ENCODE measurements around the gene SPRN. TPM values are rescaled to one million over a fixed set of nuclear protein-coding genes. Genes with fewer than 3 reads are reported as not detected.

The SPRN gene
- total RNA-seq, 6 experiments from 2014 or later: 0.07 to 15.1 (median 0.11) TPM; not detected in 1

DNA sequence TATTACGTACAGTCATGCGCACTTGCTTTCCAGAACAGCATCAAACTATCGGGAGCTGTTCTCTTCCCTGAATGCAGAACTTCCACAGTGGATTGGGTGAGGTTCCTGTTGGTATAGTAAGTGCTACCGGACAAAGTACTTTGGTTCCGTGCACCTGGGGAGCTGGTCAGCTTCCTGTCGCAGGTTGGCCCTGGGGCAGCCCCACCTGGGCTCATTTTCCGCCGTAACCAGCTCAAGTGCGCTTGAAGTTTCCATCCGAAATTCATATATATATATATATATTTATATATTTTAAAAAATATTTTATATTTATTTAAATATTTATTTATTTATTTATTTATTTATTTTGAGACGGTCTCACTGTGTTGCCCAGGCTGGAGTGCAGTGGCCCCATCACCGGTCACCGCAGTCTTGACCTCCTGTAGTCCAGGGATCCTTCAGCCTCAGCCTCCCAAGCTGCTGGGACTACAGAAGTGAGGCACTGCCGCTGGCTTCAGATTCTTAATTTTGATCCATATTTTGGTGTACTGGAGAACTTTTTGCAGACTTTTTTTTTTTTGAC, 35.9 kb upstream of the SPRN start:
- H3K36me3 ChIP-seq: no peaks in the 10 kb centered on the region
- TF ChIP-seq POLR2A (IDR thresholded peaks at IDR 0.05): no peak
- TF ChIP-seq, protein P1, sequence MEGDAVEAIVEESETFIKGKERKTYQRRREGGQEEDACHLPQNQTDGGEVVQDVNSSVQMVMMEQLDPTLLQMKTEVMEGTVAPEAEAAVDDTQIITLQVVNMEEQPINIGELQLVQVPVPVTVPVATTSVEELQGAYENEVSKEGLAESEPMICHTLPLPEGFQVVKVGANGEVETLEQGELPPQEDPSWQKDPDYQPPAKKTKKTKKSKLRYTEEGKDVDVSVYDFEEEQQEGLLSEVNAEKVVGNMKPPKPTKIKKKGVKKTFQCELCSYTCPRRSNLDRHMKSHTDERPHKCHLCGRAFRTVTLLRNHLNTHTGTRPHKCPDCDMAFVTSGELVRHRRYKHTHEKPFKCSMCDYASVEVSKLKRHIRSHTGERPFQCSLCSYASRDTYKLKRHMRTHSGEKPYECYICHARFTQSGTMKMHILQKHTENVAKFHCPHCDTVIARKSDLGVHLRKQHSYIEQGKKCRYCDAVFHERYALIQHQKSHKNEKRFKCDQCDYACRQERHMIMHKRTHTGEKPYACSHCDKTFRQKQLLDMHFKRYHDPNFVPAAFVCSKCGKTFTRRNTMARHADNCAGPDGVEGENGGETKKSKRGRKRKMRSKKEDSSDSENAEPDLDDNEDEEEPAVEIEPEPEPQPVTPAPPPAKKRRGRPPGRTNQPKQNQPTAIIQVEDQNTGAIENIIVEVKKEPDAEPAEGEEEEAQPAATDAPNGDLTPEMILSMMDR (IDR thresholded peaks at IDR 0.05): no peak
- intact Hi-C loops (cut with DNase I): no loop called here
- DNase-seq: no peak
- no peaks in the 10 kb centered on the region for H3K27me3 ChIP-seq
- no peaks in the 10 kb centered on the region for H3K4me1 ChIP-seq
- no peak overlapping the region for H3K4me3 ChIP-seq
- 87% methylated on average over 10 of the region's 14 CpGs for WGBS (ENCODE audit: insufficient coverage, low coverage, low lambda C conversion rate, missing lambda C conversion rate)
- ATAC-seq: no peak
- no peak overlapping the region for H3K27ac ChIP-seq
- H3K9me3 ChIP-seq: no peaks in the 10 kb centered on the region

DNA sequence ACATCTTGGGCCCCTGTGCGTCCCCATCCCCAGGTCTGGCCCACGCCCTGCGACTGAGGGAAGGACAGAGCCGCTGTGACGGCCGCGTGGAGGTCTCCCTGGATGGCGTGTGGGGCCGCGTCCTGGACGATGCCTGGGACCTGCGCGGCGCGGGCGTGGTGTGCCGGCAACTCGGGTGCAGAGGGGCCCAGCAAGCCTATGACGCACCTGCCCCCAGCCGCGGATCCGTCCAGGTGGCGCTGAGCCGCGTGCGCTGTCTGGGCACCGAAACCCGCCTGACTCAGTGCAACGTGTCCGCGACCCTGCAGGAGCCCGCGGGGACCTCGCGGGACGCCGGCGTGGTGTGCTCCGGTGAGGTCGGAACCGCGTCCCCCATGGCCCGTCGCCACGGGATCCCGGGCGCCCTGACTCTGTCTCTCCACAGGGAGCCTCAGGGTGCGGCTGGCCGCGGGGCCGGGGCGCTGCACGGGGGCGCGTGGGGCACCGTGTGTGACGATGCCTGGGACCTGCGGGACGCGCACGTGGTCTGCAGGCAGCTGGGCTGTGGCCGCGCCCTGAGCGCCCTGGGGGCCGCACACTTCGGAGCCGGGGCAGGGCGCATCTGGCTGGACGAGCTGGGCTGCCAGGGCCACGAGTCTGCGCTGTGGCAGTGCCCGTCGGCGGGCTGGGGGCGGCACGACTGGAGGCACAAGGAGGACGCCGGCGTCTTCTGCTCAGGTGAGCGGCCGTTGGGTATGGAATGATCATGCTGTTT, 35.2 kb upstream of the SPRN start:
- no peak overlapping the region for H3K27ac ChIP-seq
- H3K36me3 ChIP-seq: no peaks in the 10 kb centered on the region
- H3K4me3 ChIP-seq: no peak overlapping the region
- no peaks in the 10 kb centered on the region for H3K9me3 ChIP-seq
- ATAC-seq (no peak), DNase-seq (peak in 1 of 3 donors; percentile 57)
- H3K4me1 ChIP-seq: no peaks in the 10 kb centered on the region
- no peaks in the 10 kb centered on the region for H3K27me3 ChIP-seq
- intact Hi-C loops (cut with DNase I): no loop called here
- TF ChIP-seq POLR2A (IDR thresholded peaks at IDR 0.05): no peak
- TF ChIP-seq, protein P1 (IDR thresholded peaks at IDR 0.05): no peak
- WGBS (ENCODE audit: insufficient coverage, low coverage, low lambda C conversion rate, missing lambda C conversion rate): no CpG with 5 or more reads among the region's 81 CpGs

DNA sequence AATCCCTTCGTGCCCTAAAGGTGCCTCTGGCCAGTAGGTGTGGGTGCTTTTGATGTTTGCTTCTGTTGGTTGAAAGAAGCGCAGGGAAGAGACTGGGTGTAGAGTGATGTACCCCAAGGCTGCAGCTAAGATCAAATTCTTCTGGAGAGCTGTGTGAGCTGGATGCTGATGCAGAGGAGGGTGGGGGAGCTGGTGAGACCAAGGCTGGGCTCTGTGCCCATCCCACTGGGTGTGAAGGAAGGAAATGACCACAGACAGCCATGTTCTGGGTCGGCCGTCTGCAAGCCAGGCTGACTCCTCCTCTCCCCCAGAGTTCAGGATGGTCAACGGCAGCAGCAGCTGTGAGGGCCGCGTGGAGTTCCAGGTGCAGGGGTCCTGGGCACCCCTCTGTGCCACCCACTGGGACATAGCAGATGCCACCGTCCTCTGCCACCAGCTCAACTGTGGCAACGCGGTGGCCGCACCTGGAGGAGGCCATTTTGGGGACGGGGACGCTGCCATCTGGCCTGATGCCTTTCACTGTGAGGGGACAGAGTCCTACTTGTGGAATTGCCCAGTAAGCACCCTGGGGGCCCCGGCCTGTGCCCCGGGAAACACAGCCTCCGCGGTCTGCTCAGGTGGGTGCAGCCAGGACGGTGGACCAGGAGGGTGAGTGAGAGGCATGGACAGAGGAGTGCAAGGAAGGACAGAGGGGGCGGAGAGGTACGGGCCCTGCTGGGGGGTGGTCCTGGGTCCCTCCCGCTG, 34.5 kb upstream of the SPRN start:
- Histone ChIP-seq H3K27ac (no peak overlapping the region), H3K27me3 (no peaks in the 10 kb centered on the region), H3K9me3 (no peaks in the 10 kb centered on the region), H3K4me3 (no peak overlapping the region), H3K36me3 (no peaks in the 10 kb centered on the region), H3K4me1 (no peaks in the 10 kb centered on the region)
- DNase-seq (peak in 1 of 3 donors; percentile 37), ATAC-seq (no peak)
- TF ChIP-seq, protein P1 (IDR thresholded peaks at IDR 0.05): no peak
- no peak for TF ChIP-seq POLR2A (IDR thresholded peaks at IDR 0.05)
- intact Hi-C loops (cut with DNase I): no loop called here
- 90% methylated on average over 2 of the region's 21 CpGs for WGBS (ENCODE audit: insufficient coverage, low coverage, low lambda C conversion rate, missing lambda C conversion rate)

DNA sequence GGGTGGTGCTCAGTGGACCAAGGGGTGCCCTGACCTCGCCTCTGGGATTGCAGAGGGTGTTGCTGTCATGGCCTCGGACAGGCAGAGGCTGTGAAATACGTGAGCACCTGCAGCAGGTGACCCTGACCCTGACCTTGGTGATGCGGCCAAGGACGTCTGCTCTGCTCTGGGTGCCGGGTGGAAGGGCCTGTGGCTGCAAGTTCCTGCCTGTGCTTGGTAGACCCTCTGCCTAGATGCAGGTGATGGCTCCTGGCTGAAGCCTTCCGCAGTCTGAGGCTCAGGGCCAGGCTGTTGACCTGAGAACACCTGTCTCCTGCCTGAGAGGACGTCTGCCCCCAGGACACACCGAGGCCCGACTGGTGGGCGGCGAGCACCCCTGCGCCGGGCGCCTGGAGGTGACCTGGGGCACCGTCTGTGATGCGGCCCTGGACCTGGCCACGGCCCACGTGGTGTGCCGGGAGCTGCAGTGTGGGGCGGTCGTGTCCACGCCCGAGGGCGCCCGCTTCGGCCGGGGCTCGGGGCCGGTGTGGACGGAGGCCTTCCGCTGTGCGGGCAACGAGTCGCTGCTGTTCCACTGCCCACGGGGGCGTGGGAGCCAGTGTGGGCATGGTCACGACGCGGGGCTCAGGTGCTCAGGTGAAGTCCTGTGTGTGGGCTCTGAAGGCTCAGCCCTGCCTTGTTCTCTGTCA, 33.7 kb upstream of the SPRN start:
- 95% methylated on average over 4 of the region's 40 CpGs for WGBS (ENCODE audit: insufficient coverage, low coverage, low lambda C conversion rate, missing lambda C conversion rate)
- ATAC-seq: no peak
- intact Hi-C loops (cut with DNase I): no loop called here

More for the DNA sequence above, 33.7 kb upstream of the SPRN start:
- no peaks in the 10 kb centered on the region for H3K36me3 ChIP-seq
- DNase-seq: peak in 1 of 3 donors; percentile 37
- H3K27me3 ChIP-seq: no peaks in the 10 kb centered on the region
- H3K4me1 ChIP-seq: no peaks in the 10 kb centered on the region
- no peak overlapping the region for H3K27ac ChIP-seq
- H3K4me3 ChIP-seq: no peak overlapping the region
- H3K9me3 ChIP-seq: no peaks in the 10 kb centered on the region
- TF ChIP-seq, protein P1 (IDR thresholded peaks at IDR 0.05): no peak
- no peak for TF ChIP-seq POLR2A (IDR thresholded peaks at IDR 0.05)

All from right lobe of liver (tissue), 6 donors.